GDM1 (cell line): ENCODE measurements around the gene NCKAP5L.
A peak's percentile ranks its signal among the peaks of the same experiment; 100 is the strongest.
"Not testable (repeated sequence)": the region's sequence is repeated elsewhere in the genome, so short reads cannot be mapped to it uniquely, and the experiment has no call there.

Experiments
- DNase-seq: peaks from one replicate; lab custom pipeline; 2025; lab: John Stamatoyannopoulos, UW

The NCKAP5L gene

DNA sequence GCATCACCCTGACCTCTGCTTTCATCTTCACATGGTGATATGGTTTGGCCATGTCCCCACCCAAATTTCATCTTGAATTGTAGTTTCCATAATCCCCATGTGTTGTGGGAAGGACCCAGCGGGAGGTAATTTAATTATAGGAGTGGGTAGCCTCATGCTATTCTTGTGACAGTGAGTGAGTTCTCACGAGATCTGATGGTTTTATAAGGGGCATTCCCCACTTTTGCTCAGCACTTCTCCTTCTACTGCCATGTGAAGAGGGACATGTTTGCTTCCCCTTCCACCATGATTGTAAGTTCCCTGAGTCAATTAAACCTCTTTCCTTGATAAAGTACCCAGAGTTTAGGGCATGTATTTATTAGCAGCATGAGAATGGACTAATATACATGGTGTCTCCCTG, 48.6 kb downstream of the NCKAP5L start:
- DNase-seq: no peak

DNA sequence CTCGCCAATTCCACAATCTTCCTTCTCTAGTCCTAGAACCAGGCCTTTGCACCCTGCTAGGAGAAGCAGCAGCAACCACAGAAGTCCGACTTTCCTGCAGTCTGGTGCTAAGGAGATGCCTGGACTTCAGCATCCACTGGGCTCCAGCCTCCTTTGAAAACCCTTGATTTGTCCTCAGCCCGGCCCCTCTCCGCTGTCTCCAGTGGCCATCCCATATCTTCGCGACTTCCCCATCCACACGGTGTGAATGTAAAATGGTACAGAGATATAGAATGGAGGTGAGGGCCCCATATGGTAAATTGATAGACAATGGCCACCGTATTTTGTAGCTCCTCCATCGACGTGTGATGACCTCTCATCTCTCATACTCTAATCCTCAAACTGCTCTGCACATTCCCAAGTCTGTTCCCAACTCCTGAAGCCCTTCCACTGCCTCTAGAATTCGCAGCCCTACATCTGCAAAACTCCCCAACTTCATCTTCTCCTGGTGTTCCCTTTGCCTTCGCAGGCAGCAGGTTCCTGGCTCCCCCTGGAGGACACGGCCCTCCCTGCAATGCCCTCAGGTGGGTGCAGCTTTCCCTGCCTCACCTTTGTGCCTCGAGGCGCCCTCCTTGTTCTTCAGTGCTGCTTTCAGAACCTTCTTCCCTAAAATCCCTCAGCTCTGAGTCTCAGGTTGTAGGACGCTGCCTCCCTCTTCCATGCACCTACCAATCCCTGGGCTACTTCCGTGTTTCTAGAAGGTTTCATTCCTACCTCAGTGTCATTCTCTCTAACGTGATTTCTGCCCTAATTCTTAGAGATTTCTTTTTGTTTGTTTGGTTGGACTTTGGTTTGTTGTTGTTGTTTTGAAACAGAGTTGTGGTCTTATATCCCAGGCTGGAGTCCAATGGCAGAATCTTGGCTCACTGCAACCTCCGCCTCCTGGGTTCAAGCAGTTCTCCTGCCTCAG, 50.1 kb downstream of the NCKAP5L start:
- DNase-seq: no peak

DNA sequence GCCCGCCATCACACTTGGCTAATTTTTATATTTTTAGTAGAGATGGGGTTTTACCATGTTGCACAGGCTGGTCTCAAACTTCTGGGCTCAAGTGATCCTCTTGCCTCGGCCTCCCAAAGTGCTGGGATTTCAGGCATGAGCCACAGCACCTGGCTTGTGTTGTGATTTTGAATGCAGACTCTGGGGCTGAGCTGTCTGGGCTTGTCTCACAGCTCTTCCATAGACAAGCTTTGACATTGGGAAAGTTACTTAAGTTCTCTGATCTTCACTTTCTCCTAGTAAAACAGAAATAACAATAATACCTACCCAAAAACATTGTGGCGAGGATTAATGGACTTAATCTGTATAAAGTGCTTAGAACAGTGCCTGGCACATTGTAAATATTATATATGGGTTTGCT, 50.9 kb downstream of the NCKAP5L start:
- no peak for DNase-seq

DNA sequence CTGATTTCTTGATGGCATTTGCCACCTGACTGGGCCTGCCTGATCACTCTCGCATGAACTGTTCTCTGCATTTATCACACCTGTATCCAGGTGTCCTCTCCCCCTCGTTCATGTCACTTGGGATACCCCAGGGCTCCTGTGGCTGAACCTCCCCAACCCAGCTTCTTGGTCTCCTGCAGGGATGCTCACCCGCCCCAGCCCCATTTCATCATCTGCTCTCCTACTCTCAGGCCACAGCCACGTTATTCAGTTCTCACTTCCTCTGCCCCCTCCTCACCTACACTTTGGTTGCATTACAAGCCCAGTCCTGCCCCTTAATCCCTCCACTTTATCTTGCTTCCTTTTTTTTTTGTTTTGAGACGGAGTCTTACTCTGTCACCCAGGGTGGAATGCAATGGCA, 51.4 kb downstream of the NCKAP5L start:
- DNase-seq: no peak

DNA sequence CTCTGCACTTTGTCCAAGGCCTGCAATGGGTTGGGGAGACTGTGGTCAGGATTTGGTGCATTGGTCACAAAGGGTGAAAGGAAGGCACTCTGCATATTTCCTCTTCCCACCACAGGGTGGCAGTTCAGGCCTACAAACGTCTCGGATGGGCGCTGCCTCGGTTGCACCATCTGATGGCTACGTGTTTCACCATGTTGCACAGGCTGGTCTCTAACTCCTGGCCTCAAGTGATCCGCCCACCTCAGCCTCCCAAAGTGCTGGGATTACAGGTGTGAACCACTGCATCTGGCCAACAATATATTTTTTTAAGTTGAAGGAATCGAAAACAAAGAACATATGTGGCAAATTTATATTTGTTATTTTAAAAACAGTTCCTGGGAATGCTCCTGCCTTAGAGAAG, 51.8 kb downstream of the NCKAP5L start:
- peak; percentile 26 for DNase-seq

DNA sequence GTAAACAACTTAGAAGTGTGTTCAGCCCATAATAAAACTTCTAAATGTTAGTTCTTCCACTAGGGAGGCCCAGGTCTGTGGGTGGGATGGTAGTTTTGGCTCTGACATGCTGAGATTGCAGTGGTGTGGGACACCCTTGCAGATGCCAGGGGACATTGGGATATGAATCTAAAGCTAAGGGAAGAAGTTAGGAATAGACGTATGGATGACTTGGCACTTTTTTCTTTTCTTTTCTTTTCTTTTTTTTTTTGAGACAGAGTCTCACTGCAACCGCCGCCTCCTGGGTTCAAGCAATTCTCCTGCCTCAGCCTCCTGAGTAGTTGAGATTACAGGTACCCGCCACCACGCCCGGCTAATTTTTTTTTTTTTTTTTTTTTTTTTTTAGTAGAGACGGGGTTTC, 55.1 kb downstream of the NCKAP5L start:
- DNase-seq: not testable (repeated sequence)

DNA sequence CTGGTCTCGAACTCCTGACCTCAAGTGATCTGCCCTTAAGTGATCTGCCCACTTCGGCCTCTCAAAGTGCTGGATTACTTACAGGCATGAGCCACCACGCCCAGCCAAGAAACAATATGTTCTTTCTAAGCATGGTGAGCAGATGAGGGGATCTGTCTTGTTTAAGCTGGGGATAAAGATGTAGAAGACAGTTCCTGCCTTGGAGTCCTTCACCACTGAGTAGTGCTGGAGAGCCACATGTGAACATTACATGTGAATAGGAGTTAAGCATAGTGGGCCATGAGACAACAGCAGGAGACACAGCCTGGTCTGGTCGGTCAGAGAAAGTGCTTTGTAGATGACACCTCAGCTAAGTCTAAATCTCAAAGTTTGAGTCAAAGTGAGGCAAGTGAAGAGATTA, 60.9 kb downstream of the NCKAP5L start:
- no peak for DNase-seq

DNA sequence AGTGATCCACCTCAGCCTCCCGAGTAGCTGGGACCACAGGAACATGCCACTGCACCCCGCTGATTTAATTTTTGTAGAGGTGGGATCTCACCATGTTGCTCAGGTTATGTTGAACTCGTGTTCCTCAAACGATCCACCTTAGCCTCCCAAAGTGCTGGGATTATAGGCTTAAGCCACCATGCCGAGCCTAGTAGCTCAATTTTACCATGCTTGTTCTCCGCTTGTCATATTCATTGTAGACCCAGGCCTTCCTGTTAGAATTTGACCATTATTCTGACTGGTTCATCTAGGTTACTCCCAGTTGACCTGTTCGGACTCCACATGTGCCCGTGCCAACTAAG, 62.1 kb downstream of the NCKAP5L start:
- DNase-seq: no peak

DNA sequence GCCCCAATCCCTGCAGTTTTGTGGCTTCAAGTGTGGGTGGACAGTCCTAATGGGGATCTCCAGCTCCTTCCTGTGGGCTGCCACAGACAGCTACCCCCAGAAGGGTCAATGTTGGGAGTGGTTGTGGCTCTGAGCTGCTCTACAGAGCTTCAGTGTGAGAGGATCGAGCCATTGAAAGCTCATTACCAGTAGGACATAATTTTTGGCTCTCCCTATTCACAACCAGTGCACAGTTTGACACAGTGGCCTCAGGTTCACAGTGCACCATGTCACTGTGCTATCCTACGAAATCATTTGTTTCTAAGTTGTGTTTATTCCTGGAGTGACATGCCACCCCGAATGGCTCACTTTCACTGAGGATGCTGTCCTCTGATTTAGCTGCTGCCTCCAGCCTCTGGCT, 64.1 kb downstream of the NCKAP5L start:
- DNase-seq: no peak

DNA sequence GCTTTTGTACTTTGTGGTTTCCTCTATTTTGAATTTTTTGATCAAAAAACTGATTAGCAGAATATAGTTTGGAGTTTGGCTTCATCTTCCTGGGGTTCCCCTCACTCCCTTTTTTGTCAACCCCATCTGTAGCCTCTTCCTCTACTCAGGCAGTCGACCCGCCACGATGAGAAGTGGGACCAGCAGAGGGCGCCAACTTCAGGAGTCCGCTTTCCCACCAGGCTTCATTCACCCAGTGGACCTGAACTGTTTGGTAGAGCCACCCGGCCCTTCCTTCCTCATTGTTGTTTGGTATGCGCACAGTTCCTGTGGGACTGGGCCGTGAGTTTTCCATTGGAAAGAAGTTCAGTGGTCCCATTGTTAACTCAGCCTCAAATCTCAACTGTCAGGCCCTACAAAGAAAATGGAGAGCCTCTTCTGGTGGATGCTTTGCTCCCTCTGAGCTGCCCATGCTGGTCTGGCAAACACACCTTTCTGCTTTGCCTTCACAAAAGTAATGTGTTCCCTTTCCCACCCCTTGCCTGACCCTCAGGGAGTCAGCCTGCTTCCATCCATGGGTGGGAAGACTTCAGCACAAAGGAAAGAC, 65.1 kb downstream of the NCKAP5L start:
- peak; percentile 48 for DNase-seq

DNA sequence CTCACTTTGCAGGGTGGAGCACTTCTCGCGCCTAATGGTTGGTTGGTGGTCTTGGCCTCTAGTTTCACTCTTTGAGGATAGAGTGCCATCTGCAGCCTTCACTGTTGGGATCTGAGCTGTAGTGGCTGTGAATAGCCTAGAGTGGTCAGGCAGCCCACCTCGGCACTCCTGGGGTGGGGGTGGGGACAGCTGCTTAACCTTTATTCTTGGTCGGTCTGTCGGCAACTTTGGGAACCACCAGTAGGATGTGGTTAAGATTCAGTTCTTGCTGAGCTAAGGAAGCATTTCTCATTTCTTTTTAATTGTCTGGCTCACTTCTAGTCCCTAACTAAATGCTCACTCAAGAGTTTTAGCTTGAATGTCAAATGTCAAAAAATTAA, 65.8 kb downstream of the NCKAP5L start:
- no peak for DNase-seq

DNA sequence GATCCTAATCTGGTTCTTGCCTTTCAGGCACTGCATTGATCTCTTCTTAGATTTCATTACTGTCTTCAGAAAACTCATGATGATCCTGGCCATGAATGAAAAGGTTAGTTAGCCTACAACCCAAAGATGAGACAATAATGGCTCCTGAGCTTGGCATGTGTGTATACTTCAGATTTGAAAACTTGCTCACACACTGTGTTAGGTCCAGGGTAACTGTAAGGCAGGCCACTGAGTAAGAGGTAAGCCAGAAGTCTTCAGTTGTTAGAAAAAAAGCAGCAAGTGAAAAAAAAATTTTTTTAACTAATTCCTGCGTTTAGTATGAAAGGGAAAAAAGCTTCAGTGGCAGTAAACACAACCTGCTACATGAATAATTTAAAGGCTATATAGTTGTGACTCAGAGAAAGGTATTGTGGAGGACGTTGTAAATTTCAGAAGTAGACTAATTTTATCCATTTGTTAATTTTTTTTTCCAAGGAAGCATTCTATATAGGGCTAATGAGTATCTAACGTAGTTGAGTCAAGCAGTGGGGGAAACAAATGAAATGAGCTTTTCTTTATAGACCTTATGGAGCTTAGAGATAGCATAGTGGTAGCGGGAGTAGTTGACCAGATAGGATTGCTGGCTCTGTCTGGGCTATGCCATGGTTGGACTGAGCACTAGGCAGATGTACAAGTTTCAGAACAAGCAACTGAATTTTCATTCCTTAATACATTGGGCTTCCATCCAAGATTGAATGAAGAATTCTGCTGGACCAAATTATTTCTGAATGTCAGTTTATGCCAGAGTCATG, 66.3 kb downstream of the NCKAP5L start:
- DNase-seq: no peak

DNA sequence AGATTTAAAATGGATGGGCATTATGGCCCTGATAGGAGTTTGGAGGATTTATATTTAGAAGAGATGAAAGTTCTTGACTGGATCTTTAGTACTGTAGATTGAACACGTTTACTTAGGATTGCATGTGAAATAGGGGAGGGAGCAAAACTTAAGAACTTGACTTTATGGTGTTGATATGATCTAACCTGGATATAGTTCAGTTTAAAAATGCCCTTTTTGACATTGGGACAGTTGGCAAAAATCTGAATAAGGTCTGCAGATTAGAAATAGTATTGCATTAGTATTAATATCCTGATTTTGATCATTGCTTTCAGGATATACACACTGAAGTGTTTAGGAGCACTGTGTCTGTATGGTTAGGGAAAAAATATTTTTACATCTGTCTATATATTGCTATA, 77.2 kb downstream of the NCKAP5L start:
- no peak for DNase-seq

DNA sequence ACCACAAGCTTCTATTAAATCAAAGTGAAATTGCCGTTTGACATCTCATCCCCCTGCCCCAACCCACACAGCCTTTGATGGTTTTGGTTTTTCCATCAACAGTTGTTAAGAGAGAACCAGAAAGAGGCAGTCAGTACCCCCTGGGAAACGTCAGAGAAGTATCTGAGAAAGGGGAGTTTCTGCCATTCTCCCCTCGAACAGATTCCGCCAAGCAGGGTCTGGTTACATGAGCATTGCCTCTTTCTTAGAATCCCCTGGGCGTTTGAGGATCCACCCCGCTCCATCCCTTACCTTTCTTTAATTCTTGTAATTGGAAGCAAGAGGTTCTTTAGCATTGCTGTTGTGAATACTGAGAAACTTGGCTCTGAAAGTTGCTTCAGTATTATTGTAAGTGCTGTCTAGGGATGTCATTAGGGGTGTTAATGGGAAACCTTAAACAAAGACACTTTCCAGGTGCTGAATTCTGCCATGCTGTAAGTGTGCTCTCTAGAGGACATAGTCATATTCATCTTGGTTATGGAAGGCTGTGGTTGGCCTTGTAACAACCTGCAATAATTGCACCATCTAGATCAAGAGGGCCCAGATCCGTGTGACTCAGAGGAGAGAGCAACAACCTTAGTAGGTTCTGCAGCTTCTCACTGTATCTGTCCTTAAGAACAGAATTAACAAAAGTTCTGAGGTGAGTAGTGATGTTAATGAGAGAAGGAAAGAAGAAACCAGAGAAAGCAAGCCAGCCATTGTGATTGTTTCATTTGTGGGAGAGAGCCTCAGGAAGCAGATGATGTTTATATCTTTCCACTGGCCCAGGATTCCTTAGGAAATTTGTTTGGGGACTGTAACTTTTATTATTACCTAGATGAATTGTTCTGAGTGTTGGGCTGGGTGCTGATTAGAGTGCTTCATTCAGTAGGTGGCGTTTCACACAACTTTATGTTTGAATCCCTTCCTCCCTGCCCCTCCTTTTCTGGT, 77.9 kb downstream of the NCKAP5L start:
- no peak for DNase-seq

DNA sequence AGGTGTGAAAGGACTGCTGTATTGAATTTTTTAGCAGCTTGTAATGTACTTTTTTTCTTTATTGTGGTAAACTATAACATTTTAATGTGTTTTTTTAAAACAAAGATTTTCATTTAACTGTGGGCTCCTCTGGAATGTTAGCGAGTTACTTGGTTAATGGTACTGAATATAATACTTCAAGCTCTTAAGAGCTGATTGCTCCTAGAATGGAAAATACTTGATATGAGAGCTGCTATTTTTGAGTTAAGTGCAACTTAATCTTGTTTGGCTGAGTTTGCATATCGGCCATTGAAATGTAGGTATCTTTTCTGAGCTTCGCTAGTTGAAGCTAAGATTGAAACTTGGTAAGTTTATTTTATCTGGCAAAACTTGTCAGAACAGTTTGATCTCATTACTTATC, 79.4 kb downstream of the NCKAP5L start:
- DNase-seq: no peak

DNA sequence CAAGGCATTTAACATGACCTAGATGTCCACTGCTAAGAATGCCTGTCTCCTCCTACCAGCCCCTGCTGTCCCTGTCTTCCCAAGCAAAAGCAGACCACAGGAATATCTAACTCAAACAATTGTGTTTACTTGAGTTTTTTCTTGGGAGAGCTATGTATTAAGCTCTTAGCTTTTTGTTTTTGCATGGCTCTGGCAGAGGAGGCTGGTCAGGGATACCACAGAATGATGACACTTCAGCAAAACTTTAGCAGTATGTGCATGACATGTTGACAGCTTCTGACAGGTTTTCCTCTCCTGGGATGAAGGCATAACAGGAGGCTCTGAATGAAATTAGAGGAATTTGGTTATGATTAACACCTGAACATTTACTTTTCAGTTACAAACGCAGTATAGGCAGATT, 79.9 kb downstream of the NCKAP5L start:
- no peak for DNase-seq

DNA sequence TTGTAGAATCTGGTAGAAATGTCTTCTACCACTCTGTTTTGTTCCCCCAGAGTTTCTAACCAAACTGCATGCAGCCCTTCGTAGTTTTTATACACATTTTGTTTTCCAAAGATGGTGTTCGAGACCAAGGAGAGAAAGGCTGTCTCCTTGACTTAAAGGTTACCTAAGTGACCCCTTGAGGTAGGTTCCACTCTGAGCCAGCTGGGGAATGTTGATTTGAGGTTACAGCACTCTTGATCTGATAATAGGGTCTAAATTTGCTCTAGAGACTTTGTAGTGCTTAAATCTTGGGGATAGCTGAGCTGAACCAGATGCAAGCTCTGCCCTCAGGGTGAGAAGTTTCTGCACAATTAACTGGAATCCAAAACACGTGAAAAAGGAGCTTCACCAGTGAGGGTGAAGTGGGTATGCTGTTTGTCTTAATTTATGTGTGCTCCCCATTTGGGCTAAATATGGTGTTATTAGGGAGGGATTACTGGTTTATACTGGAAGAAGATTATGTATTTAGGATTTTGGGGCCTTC, 83.8 kb downstream of the NCKAP5L start:
- DNase-seq: no peak

DNA sequence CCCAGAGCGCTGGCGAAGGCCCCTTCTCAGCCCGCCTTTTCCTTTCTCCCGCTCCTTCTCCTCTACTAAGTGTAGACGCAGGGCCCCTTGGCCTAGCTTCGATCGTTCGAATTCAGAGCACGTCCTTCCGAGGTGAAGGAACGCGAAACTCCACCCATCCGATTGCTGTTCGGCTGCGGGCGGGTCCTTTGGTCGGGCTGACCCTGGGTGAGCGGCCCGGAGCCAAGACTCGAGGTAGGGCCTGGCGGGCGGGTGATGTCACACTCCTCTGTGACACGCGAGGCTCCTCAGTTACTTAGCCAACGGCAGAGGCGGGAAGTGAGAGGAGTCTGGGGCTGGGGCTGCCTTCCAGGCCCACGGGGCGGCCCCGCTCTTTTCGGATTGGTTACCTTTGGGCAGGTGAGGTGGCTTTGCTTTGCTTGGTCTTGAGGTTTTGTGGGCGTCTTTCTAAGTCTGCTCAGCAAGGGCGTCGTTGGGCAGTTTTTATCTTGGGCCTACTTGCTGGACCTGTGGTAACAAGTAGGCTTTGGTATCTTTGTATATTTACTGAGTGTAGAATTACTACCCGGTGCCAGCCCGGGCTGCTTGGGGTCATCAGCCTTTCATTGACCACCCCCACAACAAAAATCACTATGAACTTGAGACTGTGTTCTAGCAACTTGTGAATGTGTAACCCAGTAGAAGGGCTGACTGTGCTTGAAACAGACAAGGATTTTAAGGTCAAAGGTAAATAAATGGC, 86.2 kb downstream of the NCKAP5L start:
- peak; percentile 68 for DNase-seq
